NCI-H146 treated with DMSO at 0.1 percent for 48 hours (cell line): ENCODE measurements around the gene APOBEC2.

ENCODE experiments used
- DNase-seq: peaks from one replicate; lab custom pipeline; 2025; ENCODE audit not compliant: unreplicated experiment; lab: John Stamatoyannopoulos, UW

Gene APOBEC2

GRCh38 chr6:41083072-41083471, 30.1 kb downstream of the APOBEC2 start:
- DNase-seq = no peak

- DNase-seq = no peak
These were observed 32.2 kb downstream of the APOBEC2 start for GRCh38 chr6:41085182-41085581.

GRCh38 chr6:41088451-41088850, 35.4 kb downstream of the APOBEC2 start:
- DNase-seq = no peak

GRCh38 chr6:41090841-41091761, 38.1 kb downstream of the APOBEC2 start:
- DNase-seq = no peak

- DNase-seq = no peak
These were observed 39.6 kb downstream of the APOBEC2 start for GRCh38 chr6:41092421-41093140.

- no peak for DNase-seq
These were observed 40.7 kb downstream of the APOBEC2 start for GRCh38 chr6:41093729-41094128.

- DNase-seq = no peak
These were observed 44.6 kb downstream of the APOBEC2 start for GRCh38 chr6:41097467-41098090.

- DNase-seq = no peak
These were observed 45.4 kb downstream of the APOBEC2 start for GRCh38 chr6:41098366-41098765.

- DNase-seq = no peak
These were observed 47.9 kb downstream of the APOBEC2 start for GRCh38 chr6:41100871-41101287.

- no peak for DNase-seq
These were observed 50.8 kb downstream of the APOBEC2 start for GRCh38 chr6:41103847-41104246.

GRCh38 chr6:41111017-41111416, 58.0 kb downstream of the APOBEC2 start:
- DNase-seq = no peak
